Naive thymus-derived CD8-positive, alpha-beta T cell (primary cell): ENCODE data around the gene MYADM. TPM values are rescaled to one million over a fixed set of nuclear protein-coding genes. Genes with fewer than 3 reads are reported as not detected.
A peak's percentile ranks its signal among the peaks of the same experiment; 100 is the strongest.
"Not testable (repeated sequence)": the region's sequence is repeated elsewhere in the genome, so short reads cannot be mapped to it uniquely, and the experiment has no call there.

Source experiments
- ATAC-seq, 2 donors: fragments of 150-1000 bp; cut with Tn5 transposase in 1 of 2; sonication (Bioruptor Pico), chemical (Tn5 transposase) in 1 of 2; 1 replicate in 1 of 2; 2 replicates in 1 of 2; pipeline ENCODE4 v1.10.0; 2021; ENCODE audit warnings: mild to moderate bottlenecking in 2 of 2, moderate library complexity in 2 of 2
- POLR2A ChIA-PET: fragments of 350-600 bp; sonication (Branson Sonifier 250); formaldehyde crosslinking; loops from one replicate; lab custom pipeline; 2021; ENCODE audit warnings: antibody characterized with exemption; lab: Charles Lee
- DNase-seq, 10 donors: peaks; one replicate each; pipeline versions ENCODE4 v3.0.0 to v3.0.0-alpha.2; 2020 to 2022
- H3K27ac Mint-ChIP-seq, 10 donors: one replicate each; pipeline ENCODE4 v1.8.0; 2020 to 2022; ENCODE audit warnings: mild to moderate bottlenecking in 10 of 10, mixed read lengths in 10 of 10, moderate library complexity in 4 of 10, inconsistent platforms in 1 of 10
- H3K27me3 Mint-ChIP-seq, 5 donors: one replicate each; pipeline ENCODE4 v1.8.0; 2021 to 2022; ENCODE audit warnings: mixed read lengths in 5 of 5
- H3K36me3 Mint-ChIP-seq, 3 donors: one replicate each; pipeline ENCODE4 v1.8.0; 2020 to 2022; ENCODE audit warnings: mixed read lengths in 3 of 3, mild to moderate bottlenecking in 2 of 3, inconsistent platforms in 1 of 3
- H3K4me1 Mint-ChIP-seq, 4 donors: one replicate each; pipeline ENCODE4 v1.8.0; 2021 to 2022; ENCODE audit warnings: mixed read lengths in 4 of 4
- H3K4me3 Mint-ChIP-seq, 10 donors: one replicate each; pipeline ENCODE4 v1.8.0; 2020 to 2022; ENCODE audit warnings: mild to moderate bottlenecking in 10 of 10, mixed read lengths in 10 of 10, moderate library complexity in 6 of 10, inconsistent platforms in 1 of 10
- H3K9me3 Mint-ChIP-seq, 9 donors: one replicate each; pipeline ENCODE4 v1.8.0; 2020 to 2022; ENCODE audit warnings: mixed read lengths in 9 of 9, mild to moderate bottlenecking in 3 of 9, inconsistent platforms in 1 of 9, moderate library complexity in 1 of 9
- polyA plus RNA-seq, 3 donors: library from polyadenylated mRNA; unstranded; fragments of 300-500 nt; fragmentation: Illumina TruSeq; gene quantifications; one replicate each; pipeline ENCODE4 v1.2.3, GENCODE V29; 2021
- total RNA-seq, 8 experiments: library from RNA in 2 of 8; stranded (reverse) in 2 of 8; gene quantifications; one replicate each; pipeline ENCODE4 v1.2.3 and lab custom pipeline; 2021 to 2026

MYADM gene
- total and polyA plus RNA-seq, 5 experiments from 2014 or later = 33.9 to 42.0 (median 36.5) TPM

- Mint-ChIP-seq H3K27ac (peak overlapping the region in 1 of 10 donors; percentile 12), H3K27me3 (peaks cover 16 to 46% (median 26%) of the 10 kb centered on the region in 5 donors), H3K4me1 (peaks cover 0 to 12% (median 1%) of the 10 kb centered on the region in 4 donors), H3K36me3 (peaks cover 0 to 4% (median 2%) of the 10 kb centered on the region in 3 donors), H3K4me3 (no peak overlapping the region), H3K9me3 (peaks cover 0 to 2% (median 0%) of the 10 kb centered on the region in 9 donors)
- DNase-seq (no peak), ATAC-seq (no peak)
- POLR2A ChIA-PET = no interaction called here
Measured at GRCh38 chr19:53847555-53847954, 20.1 kb upstream of the MYADM start.

GRCh38 chr19:53849237-53849676 lies 18.4 kb upstream of the MYADM start:
- POLR2A ChIA-PET = no interaction called here
- DNase-seq = no peak

GRCh38 chr19:53853707-53854106 lies 14.0 kb upstream of the MYADM start:
- no peak for ATAC-seq
- Mint-ChIP-seq H3K9me3 (peaks cover 0 to 2% (median 0%) of the 10 kb centered on the region in 9 donors), H3K27ac (no peak overlapping the region), H3K36me3 (peaks cover 0 to 4% (median 2%) of the 10 kb centered on the region in 3 donors), H3K4me3 (no peak overlapping the region), H3K4me1 (peaks cover 1 to 16% (median 4%) of the 10 kb centered on the region in 4 donors), H3K27me3 (peaks cover 9 to 35% (median 17%) of the 10 kb centered on the region in 5 donors)
- POLR2A ChIA-PET = interaction anchor here (0.7 to 0.8 kb wide), 3 partner anchors 11 to 492 kb away, joined by 3 to 4 read pairs (median 4); no protein-coding TSS in a partner anchor
- no peak for DNase-seq

More at GRCh38 chr19:53849237-53849676, 18.4 kb upstream of the MYADM start:
- Mint-ChIP-seq H3K4me1 (peaks cover 1 to 16% (median 4%) of the 10 kb centered on the region in 4 donors), H3K4me3 (no peak overlapping the region), H3K9me3 (peaks cover 0 to 2% (median 0%) of the 10 kb centered on the region in 9 donors), H3K27ac (peak overlapping the region in 2 of 10 donors; percentile 31 to 67), H3K36me3 (peaks cover 0 to 4% (median 2%) of the 10 kb centered on the region in 3 donors), H3K27me3 (peaks cover 18 to 53% (median 30%) of the 10 kb centered on the region in 5 donors)
- no peak for ATAC-seq

DNA sequence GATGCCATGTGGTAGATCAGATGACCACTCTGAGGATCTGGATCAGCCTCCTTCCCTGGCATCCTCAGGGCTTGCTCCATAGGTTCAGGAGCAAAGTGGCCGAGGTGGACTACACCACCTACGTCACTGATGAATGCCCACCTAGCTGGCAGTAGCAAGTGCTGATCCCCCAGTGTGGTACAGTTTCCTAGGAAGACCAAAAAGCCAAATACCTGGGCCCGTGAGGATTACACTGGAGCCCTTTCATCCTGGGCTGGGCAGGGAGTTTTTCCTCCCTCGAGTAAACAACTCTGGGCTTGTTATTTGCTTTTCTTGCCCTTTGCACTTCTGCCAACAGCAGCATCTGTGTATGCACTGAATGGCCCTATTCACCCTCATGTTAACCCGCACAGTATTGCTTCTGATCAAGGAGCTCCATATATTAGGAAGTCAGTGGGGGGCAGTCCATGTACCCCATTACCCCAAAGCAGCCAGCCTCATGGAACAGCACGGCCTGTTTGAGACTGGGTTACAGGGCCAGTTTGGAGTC lies 3.3 kb upstream of the MYADM start:
- H3K4me3 Mint-ChIP-seq = no peak overlapping the region
- POLR2A ChIA-PET = interaction anchor here (0.8 kb wide), 1 partner anchor 18 kb away, joined by 3 read pairs; the partner anchor contains the start of gene PRKCG
- H3K36me3 Mint-ChIP-seq = no peaks in the 10 kb centered on the region
- peaks cover 0 to 1% (median 0%) of the 10 kb centered on the region in 5 donors for H3K27me3 Mint-ChIP-seq
- peaks cover 12 to 33% (median 24%) of the 10 kb centered on the region in 4 donors for H3K4me1 Mint-ChIP-seq
- DNase-seq = no peak
- H3K27ac Mint-ChIP-seq = peak overlapping the region in 7 of 10 donors; percentile 25 to 100 (median 56)
- H3K9me3 Mint-ChIP-seq = no peaks in the 10 kb centered on the region
- ATAC-seq = no peak

DNA sequence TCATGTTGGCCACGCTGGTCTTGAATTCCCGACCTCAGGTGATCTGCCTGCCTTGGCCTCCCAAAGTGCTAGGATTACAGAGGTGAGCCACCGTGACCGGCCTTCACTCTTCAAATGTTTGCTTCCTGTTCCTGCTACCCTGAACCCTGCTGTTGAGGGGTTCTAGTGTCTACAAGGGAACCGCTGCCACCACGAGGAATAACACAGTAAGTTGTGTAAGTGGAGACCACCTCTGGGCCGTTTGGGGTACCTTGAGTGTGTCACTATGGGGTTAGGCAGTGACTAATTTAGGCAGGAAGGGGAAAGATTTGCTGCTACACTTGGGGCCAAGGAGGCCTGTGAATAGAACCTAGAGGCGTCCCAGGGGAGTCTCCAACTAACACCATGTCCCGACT lies 2.2 kb upstream of the MYADM start:
- Mint-ChIP-seq H3K27me3 (peaks cover 0 to 1% (median 0%) of the 10 kb centered on the region in 5 donors), H3K36me3 (no peaks in the 10 kb centered on the region), H3K4me3 (peak overlapping the region; percentile 32 to 99 (median 90)), H3K4me1 (peaks cover 13 to 36% (median 29%) of the 10 kb centered on the region in 4 donors), H3K27ac (peak overlapping the region; percentile 90 to 100 (median 100)), H3K9me3 (no peaks in the 10 kb centered on the region)
- POLR2A ChIA-PET = interaction anchor here (0.6 to 4.3 kb wide), 5 partner anchors 9 to 1788 kb away, joined by 3 to 57 read pairs (median 5); partner anchors contain the start of genes CNOT3 and PRKCG
- no peak for ATAC-seq
- peak in 1 of 10 donors; percentile 15 for DNase-seq

GRCh38 chr19:53865918-53866864 lies 1.5 kb upstream of the MYADM start:
- H3K36me3 Mint-ChIP-seq = peaks cover 0 to 3% (median 0%) of the 10 kb centered on the region in 3 donors
- H3K27me3 Mint-ChIP-seq = peaks cover 0 to 1% (median 0%) of the 10 kb centered on the region in 5 donors
- H3K4me1 Mint-ChIP-seq = peaks cover 16 to 43% (median 35%) of the 10 kb centered on the region in 4 donors
- H3K4me3 Mint-ChIP-seq = peak overlapping the region; percentile 90 to 99 (median 96)
- DNase-seq (peak; percentile 44 to 80 (median 64)), ATAC-seq (peak; percentile 7 to 25)
- POLR2A ChIA-PET = interaction anchor here (0.6 to 4.3 kb wide), 6 partner anchors 9 to 1787 kb away, joined by 3 to 57 read pairs (median 4); partner anchors contain the start of genes CNOT3 and PRKCG
- no peaks in the 10 kb centered on the region for H3K9me3 Mint-ChIP-seq
- H3K27ac Mint-ChIP-seq = peak overlapping the region; percentile 94 to 100 (median 100)

DNA sequence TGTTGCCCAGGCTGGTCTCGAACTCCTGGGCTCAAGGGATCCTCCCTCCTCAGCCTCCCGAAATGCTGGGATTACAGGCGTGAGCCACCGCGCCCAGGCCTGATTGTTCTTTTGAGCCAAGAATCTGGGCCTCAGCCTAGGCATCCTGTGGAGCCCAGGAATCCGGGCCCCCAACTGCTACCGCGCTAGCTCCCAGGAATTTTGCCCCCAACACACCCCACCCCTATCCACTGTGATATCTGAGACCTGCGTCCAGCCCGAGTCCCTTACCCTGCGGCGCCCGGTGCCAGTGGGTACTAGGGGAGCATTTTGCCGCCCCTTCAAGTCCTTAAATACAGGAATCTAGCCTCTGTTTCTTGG lies 838 bp upstream of the MYADM start:
- DNase-seq (no peak), ATAC-seq (no peak)
- peak overlapping the region; percentile 90 to 99 (median 96) for H3K4me3 Mint-ChIP-seq
- peaks cover 0 to 1% (median 0%) of the 10 kb centered on the region in 5 donors for H3K27me3 Mint-ChIP-seq
- peak overlapping the region; percentile 94 to 100 (median 100) for H3K27ac Mint-ChIP-seq
- peaks cover 0 to 7% (median 0%) of the 10 kb centered on the region in 3 donors for H3K36me3 Mint-ChIP-seq
- POLR2A ChIA-PET = interaction anchor here (1.0 to 4.3 kb wide), 8 partner anchors 8 to 1609 kb away, joined by 3 to 57 read pairs (median 6); partner anchors contain the start of genes CNOT3, MBOAT7, PRKCG and PRPF31
- peaks cover 21 to 50% (median 40%) of the 10 kb centered on the region in 4 donors for H3K4me1 Mint-ChIP-seq
- H3K9me3 Mint-ChIP-seq = no peaks in the 10 kb centered on the region

GRCh38 chr19:53868091-53868891 lies 608 bp downstream of the MYADM start:
- peak in 9 of 10 donors; percentile 37 to 79 (median 60) for DNase-seq
- POLR2A ChIA-PET = interaction anchor here (0.6 to 4.3 kb wide), 10 partner anchors 9 to 1608 kb away, joined by 3 to 57 read pairs (median 3); partner anchors contain the start of genes CNOT3, LENG1, MBOAT7 and PRKCG
- peak overlapping the region; percentile 91 to 100 (median 100) for H3K27ac Mint-ChIP-seq
- peak overlapping the region; percentile 90 to 99 (median 96) for H3K4me3 Mint-ChIP-seq
- H3K4me1 Mint-ChIP-seq = peaks cover 21 to 64% (median 51%) of the 10 kb centered on the region in 4 donors
- H3K27me3 Mint-ChIP-seq = peaks cover 0 to under 1% (median 0%) of the 10 kb centered on the region in 5 donors
- H3K36me3 Mint-ChIP-seq = peaks cover 0 to 15% (median 2%) of the 10 kb centered on the region in 3 donors
- H3K9me3 Mint-ChIP-seq = peaks cover 0 to 3% (median 0%) of the 10 kb centered on the region in 9 donors
- peak in 1 of 2 donors; percentile 2 for ATAC-seq

GRCh38 chr19:53868892-53869804 lies 1.5 kb downstream of the MYADM start:
- Mint-ChIP-seq H3K4me1 (peaks cover 29 to 73% (median 59%) of the 10 kb centered on the region in 4 donors), H3K27ac (peak overlapping the region; percentile 81 to 100 (median 97)), H3K27me3 (no peaks in the 10 kb centered on the region), H3K36me3 (peaks cover 7 to 24% (median 8%) of the 10 kb centered on the region in 3 donors), H3K4me3 (peak overlapping the region; percentile 80 to 99 (median 96)), H3K9me3 (peaks cover 0 to 5% (median 0%) of the 10 kb centered on the region in 9 donors)
- POLR2A ChIA-PET = interaction anchor here (0.7 to 4.3 kb wide), 4 partner anchors 8 to 290 kb away, joined by 3 to 57 read pairs (median 3); partner anchors contain the start of genes CNOT3 and LENG1
- peak; percentile 43 to 54 for ATAC-seq
- peak; percentile 72 to 93 (median 88) for DNase-seq

DNA sequence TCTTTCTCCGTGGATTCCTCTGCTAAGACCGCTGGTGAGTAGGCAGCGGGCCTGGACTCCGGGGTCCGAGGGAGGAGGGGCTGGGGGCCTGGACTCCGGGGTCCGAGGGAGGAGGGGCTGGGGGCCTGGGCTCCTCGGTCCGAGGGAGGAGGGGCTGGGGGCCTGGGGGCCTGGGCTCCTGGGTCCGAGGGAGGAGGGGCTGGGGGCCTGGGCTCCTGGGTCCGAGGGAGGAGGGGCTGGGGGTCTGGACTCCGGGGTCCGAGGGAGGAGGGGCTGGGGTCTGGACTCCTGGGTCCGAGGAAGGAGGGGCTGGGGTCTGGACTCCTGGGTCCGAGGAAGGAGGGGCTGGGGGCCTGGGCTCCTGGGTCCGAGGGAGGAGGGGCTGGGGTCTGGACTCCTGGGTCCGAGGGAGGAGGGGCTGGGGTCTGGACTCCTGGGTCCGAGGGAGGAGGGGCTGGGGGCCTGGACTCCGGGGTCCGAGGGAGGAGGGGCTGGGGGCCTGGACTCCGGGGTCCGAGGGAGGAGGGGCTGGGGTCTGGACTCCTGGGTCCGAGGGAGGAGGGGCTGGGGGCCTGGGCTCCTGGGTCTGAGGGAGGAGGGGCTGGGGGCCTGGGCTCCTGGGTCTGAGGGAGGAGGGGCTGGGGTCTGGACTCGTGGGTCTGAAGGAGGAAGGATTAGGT lies 2.3 kb downstream of the MYADM start:
- not testable (repeated sequence) for DNase-seq, H3K27me3 Mint-ChIP-seq, ATAC-seq
- peaks cover 37 to 81% (median 65%) of the 10 kb centered on the region in 4 donors for H3K4me1 Mint-ChIP-seq
- peaks cover 0 to 13% (median 3%) of the 10 kb centered on the region in 9 donors for H3K9me3 Mint-ChIP-seq
- H3K36me3 Mint-ChIP-seq = peaks cover 13 to 32% (median 15%) of the 10 kb centered on the region in 3 donors
- POLR2A ChIA-PET = interaction anchor here (1.8 kb wide), 1 partner anchor 12 kb away, joined by 6 read pairs; the partner anchor contains the start of gene PRKCG
- peak overlapping the region; percentile 83 to 100 (median 97) for H3K27ac Mint-ChIP-seq
- H3K4me3 Mint-ChIP-seq = peak overlapping the region; percentile 80 to 99 (median 96)
